A549 (cell line): ENCODE measurements around the gene KIF21A. TPM values are rescaled to one million over a fixed set of nuclear protein-coding genes. Genes with fewer than 3 reads are reported as not detected.

Experiments used
- ATAC-seq, 2 experiments: fragments of 200-7000 bp in 1 of 2; fragments of >200 bp in 1 of 2; cut with Nextera tagmentation in 1 of 2; cut with Tn5 transposase in 1 of 2; 3 replicates each; pipeline versions ENCODE4 v1.8.0 to v1.9.1; 2018 to 2020; ENCODE audit warnings: mild to moderate bottlenecking in 1 of 2, moderate library complexity in 1 of 2
- CTCF ChIA-PET: fragments of 300-600 bp; sonication (Branson Sonifier 250); formaldehyde crosslinking; extraction: SDS; loops from one replicate; lab custom pipeline; 2021; ENCODE audit warnings: antibody characterized with exemption, inconsistent platforms; lab: Yijun Ruan, JAX
- POLR2A ChIA-PET: fragments of 350-600 bp; formaldehyde crosslinking; extraction: SDS; loops from one replicate; lab custom pipeline; 2021; ENCODE audit warnings: antibody characterized with exemption, inconsistent platforms; lab: Yijun Ruan, JAX
- DNase-seq, 2 experiments: peaks; one replicate each; pipeline versions ENCODE4 v3.0.0 to v3.0.0-alpha.2; 2011 to 2016; ENCODE audit warnings: low read depth in 1 of 2, low spot score in 1 of 2
- FAIRE-seq: peaks from 2 replicates; lab custom pipeline; 2011; peaks lifted over from hg19 to GRCh38; lab: Jason Lieb, UNC
- H3K27ac ChIP-seq, 2 experiments: fragments of >200 bp; sonication (Bioruptor Twin); formaldehyde crosslinking; 3 replicates each; pipeline ENCODE4 v1.5.1; 2016 to 2017
- H3K4me1 ChIP-seq: fragments of >200 bp; sonication (Bioruptor Twin); formaldehyde crosslinking; 3 replicates; pipeline ENCODE4 v1.6.1; 2016
- H3K4me2 ChIP-seq: fragments of >200 bp; sonication (Bioruptor Twin); formaldehyde crosslinking; 3 replicates; pipeline ENCODE4 v1.6.1; 2016
- H3K4me3 ChIP-seq: fragments of >200 bp; sonication (Bioruptor Twin); formaldehyde crosslinking; 3 replicates; pipeline ENCODE4 v1.5.1; 2016
- H3K9me3 ChIP-seq: fragments of >200 bp; sonication (Bioruptor Twin); formaldehyde crosslinking; 3 replicates; pipeline ENCODE4 v1.6.1; 2016
- BHLHE40 ChIP-seq: IDR thresholded peaks from 2 replicates; pipeline ENCODE4 v1.6.1; 2012; ENCODE audit warnings: low read depth, low read length, inconsistent platforms
- CBX2 ChIP-seq: fragments of 200-600 bp; sonication (generic); IDR thresholded peaks from 2 replicates; pipeline ENCODE4 v1.6.1; 2016; ENCODE audit warnings: low read depth, mild to moderate bottlenecking, borderline replicate concordance
- CBX8 ChIP-seq: fragments of 200-600 bp; sonication (generic); IDR thresholded peaks from 2 replicates; pipeline ENCODE4 v1.6.1; 2016
- CHD2 ChIP-seq: fragments of 150-350 bp; IDR thresholded peaks from 2 replicates; pipeline ENCODE4 v1.6.1; 2014; ENCODE audit warnings: low read length; ENCODE audit not compliant: partially characterized antibody
- CHD4 ChIP-seq: fragments of 200-600 bp; sonication (generic); IDR thresholded peaks from 2 replicates; pipeline ENCODE4 v1.6.1; 2016; ENCODE audit warnings: antibody characterized with exemption, mild to moderate bottlenecking, borderline replicate concordance
- EHF ChIP-seq: fragments of 250-450 bp; sonication (Bioruptor Pico); IDR thresholded peaks from 2 replicates; pipeline ENCODE4 v1.5.0; 2020; ENCODE audit warnings: mild to moderate bottlenecking
- HEYL ChIP-seq: fragments of 250-450 bp; sonication (Bioruptor Pico); IDR thresholded peaks from 2 replicates; pipeline ENCODE4 v1.8.0; 2021; ENCODE audit warnings: mild to moderate bottlenecking, moderate library complexity
- MYC ChIP-seq: IDR thresholded peaks from 2 replicates; pipeline ENCODE4 v1.6.1; 2012; ENCODE audit warnings: mild to moderate bottlenecking, inconsistent platforms, low read length, improper control_type of control experiment, borderline replicate concordance
- NPAS2 ChIP-seq: fragments of 250-450 bp; sonication (Bioruptor Pico); IDR thresholded peaks from 2 replicates; pipeline ENCODE4 v1.8.0; 2022; ENCODE audit warnings: mild to moderate bottlenecking, moderate library complexity, borderline replicate concordance
- NR3C1 ChIP-seq: fragments of >200 bp; sonication (Bioruptor Twin); formaldehyde crosslinking; IDR thresholded peaks from 3 replicates; pipeline ENCODE4 v1.6.1; 2017
- POLR2A ChIP-seq: IDR thresholded peaks from 2 replicates; pipeline ENCODE4 v1.6.1; 2012; ENCODE audit warnings: mild to moderate bottlenecking, low read length
- POLR2AphosphoS2 ChIP-seq: conservative IDR thresholded peaks from 2 replicates; pipeline ENCODE4 v1.6.1; 2012; ENCODE audit warnings: low read length, improper control_type of control experiment, inconsistent platforms
- RAD21 ChIP-seq, 2 experiments: fragments of >200 bp in 1 of 2; sonication (Bioruptor Twin) in 1 of 2; formaldehyde crosslinking in 1 of 2; IDR thresholded peaks in 1 of 2; conservative IDR thresholded peaks in 1 of 2; 2 replicates in 1 of 2; 3 replicates in 1 of 2; pipeline ENCODE4 v1.6.1; 2012 to 2018; ENCODE audit warnings: inconsistent platforms in 1 of 2
- RARB ChIP-seq: fragments of 250-450 bp; sonication (Bioruptor Pico); IDR thresholded peaks from 2 replicates; pipeline ENCODE4 v1.8.0; 2021; ENCODE audit warnings: mild to moderate bottlenecking, moderate library complexity
- RCOR1 ChIP-seq: fragments of 150-350 bp; IDR thresholded peaks from 2 replicates; pipeline ENCODE4 v1.6.1; 2014; ENCODE audit warnings: antibody characterized with exemption, low read length, low read depth
- RFX5 ChIP-seq: fragments of 450-650 bp; IDR thresholded peaks from 2 replicates; pipeline ENCODE4 v1.7.1; 2014; ENCODE audit warnings: antibody characterized with exemption, mild to moderate bottlenecking, moderate library complexity
- SMC3 ChIP-seq: fragments of >200 bp; sonication (Bioruptor Twin); formaldehyde crosslinking; IDR thresholded peaks from 3 replicates; pipeline ENCODE4 v1.6.1; 2018; ENCODE audit warnings: inconsistent platforms
- SREBF2 ChIP-seq: fragments of 450-650 bp; IDR thresholded peaks from 2 replicates; pipeline ENCODE4 v1.6.1; 2014; ENCODE audit warnings: mild to moderate bottlenecking, moderate library complexity
- TFCP2L1 ChIP-seq: fragments of 250-450 bp; sonication (Bioruptor Pico); IDR thresholded peaks from 2 replicates; pipeline ENCODE4 v1.5.0; 2021; ENCODE audit warnings: mild to moderate bottlenecking
- WGBS: methylation state at CpG from one replicate; pipeline ENCODE4 v1.1.6; 2017; ENCODE audit errors: missing lambda C conversion rate; 5-methylcytosine and 5-hydroxymethylcytosine counted together
- polyA plus RNA-seq, 4 experiments: library from polyadenylated mRNA; depleted of rRNA in 3 of 4; stranded (reverse); fragments of >200 nt; fragmentation: RNase III in 1 of 4; extraction: RNeasy Plus Mini Kit Qiagen cat#74134 plus additional on column Dnase treatment in 1 of 4; gene quantifications; 2 replicates in 3 of 4; 3 replicates in 1 of 4; pipeline ENCODE4 v1.2.3, GENCODE V29; 2011 to 2017
- TF ChIP-seq, protein P1 (sequence below): fragments of 450-650 bp; IDR thresholded peaks from 2 replicates; pipeline ENCODE4 v1.6.1; 2014; ENCODE audit warnings: antibody characterized with exemption
- TF ChIP-seq, protein P2 (sequence below): fragments of >200 bp; sonication (Bioruptor Twin); formaldehyde crosslinking; IDR thresholded peaks from 2 replicates; pipeline ENCODE4 v1.6.1; 2016
- TF ChIP-seq, protein P3 (sequence below): IDR thresholded peaks from 2 replicates; pipeline ENCODE4 v1.6.1; 2012
- TF ChIP-seq, protein P4 (sequence below): IDR thresholded peaks from 2 replicates; pipeline ENCODE4 v1.6.1; 2012; ENCODE audit warnings: low read depth, borderline replicate concordance
- TF ChIP-seq, protein P5 (sequence below): fragments of >200 bp; sonication (Bioruptor Twin); formaldehyde crosslinking; IDR thresholded peaks from 3 replicates; pipeline ENCODE4 v1.6.1; 2016
- TF ChIP-seq, protein P6 (sequence below): fragments of 200-600 bp; sonication (generic); IDR thresholded peaks from 2 replicates; pipeline ENCODE4 v1.6.1; 2016; ENCODE audit warnings: antibody characterized with exemption, mild to moderate bottlenecking, moderate library complexity

Gene KIF21A
- polyA plus RNA-seq, 2 of the 4 experiments (the other 2 are of a cell fraction): 26.0 to 79.0 TPM

DNA sequence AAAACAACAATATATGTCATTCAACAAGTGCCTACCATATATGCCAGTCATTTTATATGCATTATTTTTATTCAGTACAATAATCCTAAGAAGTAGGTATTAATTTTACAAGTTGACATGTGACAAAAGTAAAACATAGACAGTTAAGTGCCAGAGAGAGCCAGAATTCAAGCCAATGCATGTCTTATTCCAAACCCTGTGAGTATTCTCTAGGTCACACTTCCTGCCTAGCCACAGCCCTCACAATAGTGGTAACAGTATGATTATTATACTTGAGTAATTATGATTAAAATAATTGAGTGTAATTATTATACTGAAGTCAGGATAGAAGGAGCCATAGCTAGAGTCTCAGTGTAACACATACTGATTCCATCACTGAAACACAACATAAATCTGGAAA lies 52.2 kb downstream of the KIF21A start:
- ATAC-seq (no peak), DNase-seq (no peak), FAIRE-seq (no peak)
- TF ChIP-seq CHD4 (no peak), RCOR1 (no peak), POLR2A (no peak), EHF (CRISPR knock-in tag) (no peak), BHLHE40 (no peak), HEYL (CRISPR knock-in tag) (no peak), RARB (CRISPR knock-in tag) (no peak), TFCP2L1 (CRISPR knock-in tag) (no peak), NPAS2 (no peak), RFX5 (no peak), CBX2 (no peak), CHD2 (no peak), CBX8 (no peak), SREBF2 (no peak)
- TF ChIP-seq, protein P1, sequence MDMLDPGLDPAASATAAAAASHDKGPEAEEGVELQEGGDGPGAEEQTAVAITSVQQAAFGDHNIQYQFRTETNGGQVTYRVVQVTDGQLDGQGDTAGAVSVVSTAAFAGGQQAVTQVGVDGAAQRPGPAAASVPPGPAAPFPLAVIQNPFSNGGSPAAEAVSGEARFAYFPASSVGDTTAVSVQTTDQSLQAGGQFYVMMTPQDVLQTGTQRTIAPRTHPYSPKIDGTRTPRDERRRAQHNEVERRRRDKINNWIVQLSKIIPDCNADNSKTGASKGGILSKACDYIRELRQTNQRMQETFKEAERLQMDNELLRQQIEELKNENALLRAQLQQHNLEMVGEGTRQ: no peak
- TF ChIP-seq, protein P2, sequence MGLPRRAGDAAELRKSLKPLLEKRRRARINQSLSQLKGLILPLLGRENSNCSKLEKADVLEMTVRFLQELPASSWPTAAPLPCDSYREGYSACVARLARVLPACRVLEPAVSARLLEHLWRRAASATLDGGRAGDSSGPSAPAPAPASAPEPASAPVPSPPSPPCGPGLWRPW: no peak
- TF ChIP-seq, protein P3, sequence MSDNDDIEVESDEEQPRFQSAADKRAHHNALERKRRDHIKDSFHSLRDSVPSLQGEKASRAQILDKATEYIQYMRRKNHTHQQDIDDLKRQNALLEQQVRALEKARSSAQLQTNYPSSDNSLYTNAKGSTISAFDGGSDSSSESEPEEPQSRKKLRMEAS: no peak
- TF ChIP-seq, protein P4, sequence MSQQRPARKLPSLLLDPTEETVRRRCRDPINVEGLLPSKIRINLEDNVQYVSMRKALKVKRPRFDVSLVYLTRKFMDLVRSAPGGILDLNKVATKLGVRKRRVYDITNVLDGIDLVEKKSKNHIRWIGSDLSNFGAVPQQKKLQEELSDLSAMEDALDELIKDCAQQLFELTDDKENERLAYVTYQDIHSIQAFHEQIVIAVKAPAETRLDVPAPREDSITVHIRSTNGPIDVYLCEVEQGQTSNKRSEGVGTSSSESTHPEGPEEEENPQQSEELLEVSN: no peak
- TF ChIP-seq, protein P5, sequence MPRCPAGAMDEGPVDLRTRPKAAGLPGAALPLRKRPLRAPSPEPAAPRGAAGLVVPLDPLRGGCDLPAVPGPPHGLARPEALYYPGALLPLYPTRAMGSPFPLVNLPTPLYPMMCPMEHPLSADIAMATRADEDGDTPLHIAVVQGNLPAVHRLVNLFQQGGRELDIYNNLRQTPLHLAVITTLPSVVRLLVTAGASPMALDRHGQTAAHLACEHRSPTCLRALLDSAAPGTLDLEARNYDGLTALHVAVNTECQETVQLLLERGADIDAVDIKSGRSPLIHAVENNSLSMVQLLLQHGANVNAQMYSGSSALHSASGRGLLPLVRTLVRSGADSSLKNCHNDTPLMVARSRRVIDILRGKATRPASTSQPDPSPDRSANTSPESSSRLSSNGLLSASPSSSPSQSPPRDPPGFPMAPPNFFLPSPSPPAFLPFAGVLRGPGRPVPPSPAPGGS: no peak
- H3K4me3 ChIP-seq: no peak overlapping the region
- ChIA-PET POLR2A (no interaction called here), CTCF (no interaction called here)
- H3K9me3 ChIP-seq: no peaks in the 10 kb centered on the region
- no peak overlapping the region for H3K4me2 ChIP-seq
- H3K4me1 ChIP-seq: no peaks in the 10 kb centered on the region
- no peak overlapping the region for H3K27ac ChIP-seq

DNA sequence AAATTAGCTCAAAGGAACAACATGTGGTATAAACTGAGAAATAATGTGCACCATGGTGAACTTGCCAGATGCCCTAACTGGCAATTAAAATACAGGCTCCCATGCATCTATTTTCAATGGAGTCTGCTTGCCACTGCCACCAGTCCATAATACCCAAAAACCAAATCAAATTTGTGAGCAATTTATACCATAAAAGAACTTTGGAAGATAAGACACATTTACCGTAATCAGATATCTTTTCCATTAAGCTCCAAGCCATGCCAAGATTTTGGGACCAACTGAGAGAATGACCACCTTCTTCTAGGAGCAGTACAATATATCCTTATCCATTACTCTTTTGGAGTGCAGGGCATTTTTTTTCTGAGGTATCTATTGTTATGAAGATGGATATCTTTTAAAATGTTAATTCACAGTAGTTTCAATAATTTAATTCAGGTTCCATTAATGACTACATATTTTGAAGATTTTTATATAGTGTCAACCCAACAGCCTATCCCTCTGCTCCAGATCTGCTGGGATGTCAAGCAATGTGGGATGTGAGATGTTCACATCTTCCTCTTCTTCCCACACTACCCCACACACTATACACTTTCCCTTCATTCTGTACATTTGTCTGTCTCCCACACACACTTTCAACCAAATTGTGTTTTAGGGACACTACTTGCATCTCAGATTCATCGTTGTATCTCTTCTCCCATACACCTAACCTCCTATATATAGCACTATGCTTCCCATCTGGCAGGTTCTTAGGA lies 53.3 kb downstream of the KIF21A start:
- Histone ChIP-seq H3K4me3 (no peak overlapping the region), H3K9me3 (no peaks in the 10 kb centered on the region), H3K4me1 (no peaks in the 10 kb centered on the region), H3K27ac (no peak overlapping the region), H3K4me2 (no peak overlapping the region)
- 94% methylated on average over 2 of the region's 2 CpGs for WGBS
- POLR2A ChIA-PET: no interaction called here
- no peak for TF ChIP-seq TFCP2L1 (CRISPR knock-in tag)
- TF ChIP-seq SMC3: no peak
- TF ChIP-seq, protein P6, sequence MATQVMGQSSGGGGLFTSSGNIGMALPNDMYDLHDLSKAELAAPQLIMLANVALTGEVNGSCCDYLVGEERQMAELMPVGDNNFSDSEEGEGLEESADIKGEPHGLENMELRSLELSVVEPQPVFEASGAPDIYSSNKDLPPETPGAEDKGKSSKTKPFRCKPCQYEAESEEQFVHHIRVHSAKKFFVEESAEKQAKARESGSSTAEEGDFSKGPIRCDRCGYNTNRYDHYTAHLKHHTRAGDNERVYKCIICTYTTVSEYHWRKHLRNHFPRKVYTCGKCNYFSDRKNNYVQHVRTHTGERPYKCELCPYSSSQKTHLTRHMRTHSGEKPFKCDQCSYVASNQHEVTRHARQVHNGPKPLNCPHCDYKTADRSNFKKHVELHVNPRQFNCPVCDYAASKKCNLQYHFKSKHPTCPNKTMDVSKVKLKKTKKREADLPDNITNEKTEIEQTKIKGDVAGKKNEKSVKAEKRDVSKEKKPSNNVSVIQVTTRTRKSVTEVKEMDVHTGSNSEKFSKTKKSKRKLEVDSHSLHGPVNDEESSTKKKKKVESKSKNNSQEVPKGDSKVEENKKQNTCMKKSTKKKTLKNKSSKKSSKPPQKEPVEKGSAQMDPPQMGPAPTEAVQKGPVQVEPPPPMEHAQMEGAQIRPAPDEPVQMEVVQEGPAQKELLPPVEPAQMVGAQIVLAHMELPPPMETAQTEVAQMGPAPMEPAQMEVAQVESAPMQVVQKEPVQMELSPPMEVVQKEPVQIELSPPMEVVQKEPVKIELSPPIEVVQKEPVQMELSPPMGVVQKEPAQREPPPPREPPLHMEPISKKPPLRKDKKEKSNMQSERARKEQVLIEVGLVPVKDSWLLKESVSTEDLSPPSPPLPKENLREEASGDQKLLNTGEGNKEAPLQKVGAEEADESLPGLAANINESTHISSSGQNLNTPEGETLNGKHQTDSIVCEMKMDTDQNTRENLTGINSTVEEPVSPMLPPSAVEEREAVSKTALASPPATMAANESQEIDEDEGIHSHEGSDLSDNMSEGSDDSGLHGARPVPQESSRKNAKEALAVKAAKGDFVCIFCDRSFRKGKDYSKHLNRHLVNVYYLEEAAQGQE: no peak
- no peak for TF ChIP-seq EHF (CRISPR knock-in tag)
- TF ChIP-seq, protein P2: no peak
- no peak for TF ChIP-seq POLR2AphosphoS2
- no peak for TF ChIP-seq RAD21 (conservative IDR thresholded peaks at IDR 0.05 in 1 of 2, IDR thresholded peaks at IDR 0.05 in 1 of 2)
- TF ChIP-seq, protein P1: no peak
- TF ChIP-seq MYC: no peak
- no peak for TF ChIP-seq NR3C1
- DNase-seq (no peak), FAIRE-seq (no peak), ATAC-seq (no peak)
- CTCF ChIA-PET: interaction anchor here (1.0 kb wide), 1 partner anchor 9 kb away, joined by 3 read pairs; no protein-coding TSS in a partner anchor
